Measurements from ENCODE around the gene SLC9A7. TPM values are rescaled to one million over a fixed set of nuclear protein-coding genes. Genes with fewer than 3 reads are reported as not detected.

SLC9A7 gene
- total and polyA plus RNA-seq, 2 experiments from 2014 or later = 2.5 to 15.4 TPM

DNA sequence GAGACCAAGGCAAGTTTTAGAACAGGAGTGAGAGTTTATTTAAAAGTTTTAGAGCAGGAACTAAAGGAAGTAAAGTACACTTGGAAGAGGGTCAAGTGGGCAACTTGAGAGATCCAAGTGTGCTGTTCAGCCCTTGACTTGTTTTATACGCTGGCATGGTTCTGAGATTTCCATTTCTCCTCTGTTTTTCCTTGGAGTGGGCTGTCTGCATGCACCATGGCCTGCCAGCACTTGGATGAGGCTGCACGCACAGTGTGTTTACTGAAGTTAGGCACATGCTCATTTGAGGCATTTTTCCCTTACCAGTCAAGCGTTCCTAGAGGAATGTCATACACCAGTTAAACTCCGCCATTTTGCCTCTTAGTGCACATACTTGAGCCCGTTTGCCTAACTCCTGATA, 205.0 kb downstream of the SLC9A7 start:
- DNase-seq (ENCODE audit: low spot score) (no peak), ATAC-seq (no peak)
- H3K36me3 ChIP-seq (ENCODE audit: insufficient read depth) = 0 out of 2 replicates have a peak, but pooled peaks cover 1% of the 10 kb centered on the region
- peaks cover 3% of the 10 kb centered on the region; the same call in 1 of the 2 replicates for H3K79me2 ChIP-seq (replicated peaks; ENCODE audit: insufficient read depth)
- no peak overlapping the region for H2AFZ ChIP-seq
- no peaks in the 10 kb centered on the region for H4K20me1 ChIP-seq (replicated peaks; ENCODE audit: insufficient read depth)
- H3K27me3 ChIP-seq (ENCODE audit: insufficient read depth) = no peaks in the 10 kb centered on the region
- H3K4me2 ChIP-seq = no peak overlapping the region
- TF ChIP-seq JUNB (IDR thresholded peaks at IDR 0.05; ENCODE audit: unreplicated experiment) (no peak), ZNF114 (CRISPR knock-in tag; IDR thresholded peaks at IDR 0.05) (no peak), NANOG (IDR thresholded peaks at IDR 0.05; ENCODE audit: borderline replicate concordance) (no peak), EZH2phosphoT487 (IDR thresholded peaks at IDR 0.05; ENCODE audit: unreplicated experiment) (no peak), POLR2AphosphoS5 (IDR thresholded peaks at IDR 0.05; ENCODE audit: low read depth) (no peak), EZH2 (IDR thresholded peaks at IDR 0.05; ENCODE audit: low read depth, unreplicated experiment) (no peak), CREB1 (CRISPR knock-in tag; IDR thresholded peaks at IDR 0.05; ENCODE audit: low read depth) (no peak), ZNF331 (CRISPR knock-in tag; IDR thresholded peaks at IDR 0.05; ENCODE audit: low read depth) (no peak), STAT1 (IDR thresholded peaks at IDR 0.05; ENCODE audit: unreplicated experiment) (no peak)
- TF ChIP-seq, protein P1, sequence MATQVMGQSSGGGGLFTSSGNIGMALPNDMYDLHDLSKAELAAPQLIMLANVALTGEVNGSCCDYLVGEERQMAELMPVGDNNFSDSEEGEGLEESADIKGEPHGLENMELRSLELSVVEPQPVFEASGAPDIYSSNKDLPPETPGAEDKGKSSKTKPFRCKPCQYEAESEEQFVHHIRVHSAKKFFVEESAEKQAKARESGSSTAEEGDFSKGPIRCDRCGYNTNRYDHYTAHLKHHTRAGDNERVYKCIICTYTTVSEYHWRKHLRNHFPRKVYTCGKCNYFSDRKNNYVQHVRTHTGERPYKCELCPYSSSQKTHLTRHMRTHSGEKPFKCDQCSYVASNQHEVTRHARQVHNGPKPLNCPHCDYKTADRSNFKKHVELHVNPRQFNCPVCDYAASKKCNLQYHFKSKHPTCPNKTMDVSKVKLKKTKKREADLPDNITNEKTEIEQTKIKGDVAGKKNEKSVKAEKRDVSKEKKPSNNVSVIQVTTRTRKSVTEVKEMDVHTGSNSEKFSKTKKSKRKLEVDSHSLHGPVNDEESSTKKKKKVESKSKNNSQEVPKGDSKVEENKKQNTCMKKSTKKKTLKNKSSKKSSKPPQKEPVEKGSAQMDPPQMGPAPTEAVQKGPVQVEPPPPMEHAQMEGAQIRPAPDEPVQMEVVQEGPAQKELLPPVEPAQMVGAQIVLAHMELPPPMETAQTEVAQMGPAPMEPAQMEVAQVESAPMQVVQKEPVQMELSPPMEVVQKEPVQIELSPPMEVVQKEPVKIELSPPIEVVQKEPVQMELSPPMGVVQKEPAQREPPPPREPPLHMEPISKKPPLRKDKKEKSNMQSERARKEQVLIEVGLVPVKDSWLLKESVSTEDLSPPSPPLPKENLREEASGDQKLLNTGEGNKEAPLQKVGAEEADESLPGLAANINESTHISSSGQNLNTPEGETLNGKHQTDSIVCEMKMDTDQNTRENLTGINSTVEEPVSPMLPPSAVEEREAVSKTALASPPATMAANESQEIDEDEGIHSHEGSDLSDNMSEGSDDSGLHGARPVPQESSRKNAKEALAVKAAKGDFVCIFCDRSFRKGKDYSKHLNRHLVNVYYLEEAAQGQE (IDR thresholded peaks at IDR 0.05; ENCODE audit: unreplicated experiment) = no peak
- TF ChIP-seq, protein P2, sequence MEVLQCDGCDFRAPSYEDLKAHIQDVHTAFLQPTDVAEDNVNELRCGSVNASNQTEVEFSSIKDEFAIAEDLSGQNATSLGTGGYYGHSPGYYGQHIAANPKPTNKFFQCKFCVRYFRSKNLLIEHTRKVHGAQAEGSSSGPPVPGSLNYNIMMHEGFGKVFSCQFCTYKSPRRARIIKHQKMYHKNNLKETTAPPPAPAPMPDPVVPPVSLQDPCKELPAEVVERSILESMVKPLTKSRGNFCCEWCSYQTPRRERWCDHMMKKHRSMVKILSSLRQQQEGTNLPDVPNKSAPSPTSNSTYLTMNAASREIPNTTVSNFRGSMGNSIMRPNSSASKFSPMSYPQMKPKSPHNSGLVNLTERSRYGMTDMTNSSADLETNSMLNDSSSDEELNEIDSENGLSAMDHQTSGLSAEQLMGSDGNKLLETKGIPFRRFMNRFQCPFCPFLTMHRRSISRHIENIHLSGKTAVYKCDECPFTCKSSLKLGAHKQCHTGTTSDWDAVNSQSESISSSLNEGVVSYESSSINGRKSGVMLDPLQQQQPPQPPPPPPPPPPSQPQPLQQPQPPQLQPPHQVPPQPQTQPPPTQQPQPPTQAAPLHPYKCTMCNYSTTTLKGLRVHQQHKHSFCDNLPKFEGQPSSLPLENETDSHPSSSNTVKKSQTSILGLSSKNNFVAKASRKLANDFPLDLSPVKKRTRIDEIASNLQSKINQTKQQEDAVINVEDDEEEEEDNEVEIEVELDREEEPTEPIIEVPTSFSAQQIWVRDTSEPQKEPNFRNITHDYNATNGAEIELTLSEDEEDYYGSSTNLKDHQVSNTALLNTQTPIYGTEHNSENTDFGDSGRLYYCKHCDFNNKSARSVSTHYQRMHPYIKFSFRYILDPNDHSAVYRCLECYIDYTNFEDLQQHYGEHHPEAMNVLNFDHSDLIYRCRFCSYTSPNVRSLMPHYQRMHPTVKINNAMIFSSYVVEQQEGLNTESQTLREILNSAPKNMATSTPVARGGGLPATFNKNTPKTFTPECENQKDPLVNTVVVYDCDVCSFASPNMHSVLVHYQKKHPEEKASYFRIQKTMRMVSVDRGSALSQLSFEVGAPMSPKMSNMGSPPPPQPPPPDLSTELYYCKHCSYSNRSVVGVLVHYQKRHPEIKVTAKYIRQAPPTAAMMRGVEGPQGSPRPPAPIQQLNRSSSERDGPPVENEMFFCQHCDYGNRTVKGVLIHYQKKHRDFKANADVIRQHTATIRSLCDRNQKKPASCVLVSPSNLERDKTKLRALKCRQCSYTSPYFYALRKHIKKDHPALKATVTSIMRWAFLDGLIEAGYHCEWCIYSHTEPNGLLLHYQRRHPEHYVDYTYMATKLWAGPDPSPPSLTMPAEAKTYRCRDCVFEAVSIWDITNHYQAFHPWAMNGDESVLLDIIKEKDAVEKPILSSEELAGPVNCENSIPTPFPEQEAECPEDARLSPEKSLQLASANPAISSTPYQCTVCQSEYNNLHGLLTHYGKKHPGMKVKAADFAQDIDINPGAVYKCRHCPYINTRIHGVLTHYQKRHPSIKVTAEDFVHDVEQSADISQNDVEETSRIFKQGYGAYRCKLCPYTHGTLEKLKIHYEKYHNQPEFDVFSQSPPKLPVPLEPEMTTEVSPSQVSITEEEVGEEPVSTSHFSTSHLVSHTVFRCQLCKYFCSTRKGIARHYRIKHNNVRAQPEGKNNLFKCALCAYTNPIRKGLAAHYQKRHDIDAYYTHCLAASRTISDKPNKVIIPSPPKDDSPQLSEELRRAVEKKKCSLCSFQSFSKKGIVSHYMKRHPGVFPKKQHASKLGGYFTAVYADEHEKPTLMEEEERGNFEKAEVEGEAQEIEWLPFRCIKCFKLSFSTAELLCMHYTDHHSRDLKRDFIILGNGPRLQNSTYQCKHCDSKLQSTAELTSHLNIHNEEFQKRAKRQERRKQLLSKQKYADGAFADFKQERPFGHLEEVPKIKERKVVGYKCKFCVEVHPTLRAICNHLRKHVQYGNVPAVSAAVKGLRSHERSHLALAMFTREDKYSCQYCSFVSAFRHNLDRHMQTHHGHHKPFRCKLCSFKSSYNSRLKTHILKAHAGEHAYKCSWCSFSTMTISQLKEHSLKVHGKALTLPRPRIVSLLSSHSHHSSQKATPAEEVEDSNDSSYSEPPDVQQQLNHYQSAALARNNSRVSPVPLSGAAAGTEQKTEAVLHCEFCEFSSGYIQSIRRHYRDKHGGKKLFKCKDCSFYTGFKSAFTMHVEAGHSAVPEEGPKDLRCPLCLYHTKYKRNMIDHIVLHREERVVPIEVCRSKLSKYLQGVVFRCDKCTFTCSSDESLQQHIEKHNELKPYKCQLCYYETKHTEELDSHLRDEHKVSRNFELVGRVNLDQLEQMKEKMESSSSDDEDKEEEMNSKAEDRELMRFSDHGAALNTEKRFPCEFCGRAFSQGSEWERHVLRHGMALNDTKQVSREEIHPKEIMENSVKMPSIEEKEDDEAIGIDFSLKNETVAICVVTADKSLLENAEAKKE (CRISPR knock-in tag; IDR thresholded peaks at IDR 0.05) = no peak
- TF ChIP-seq, protein P3, sequence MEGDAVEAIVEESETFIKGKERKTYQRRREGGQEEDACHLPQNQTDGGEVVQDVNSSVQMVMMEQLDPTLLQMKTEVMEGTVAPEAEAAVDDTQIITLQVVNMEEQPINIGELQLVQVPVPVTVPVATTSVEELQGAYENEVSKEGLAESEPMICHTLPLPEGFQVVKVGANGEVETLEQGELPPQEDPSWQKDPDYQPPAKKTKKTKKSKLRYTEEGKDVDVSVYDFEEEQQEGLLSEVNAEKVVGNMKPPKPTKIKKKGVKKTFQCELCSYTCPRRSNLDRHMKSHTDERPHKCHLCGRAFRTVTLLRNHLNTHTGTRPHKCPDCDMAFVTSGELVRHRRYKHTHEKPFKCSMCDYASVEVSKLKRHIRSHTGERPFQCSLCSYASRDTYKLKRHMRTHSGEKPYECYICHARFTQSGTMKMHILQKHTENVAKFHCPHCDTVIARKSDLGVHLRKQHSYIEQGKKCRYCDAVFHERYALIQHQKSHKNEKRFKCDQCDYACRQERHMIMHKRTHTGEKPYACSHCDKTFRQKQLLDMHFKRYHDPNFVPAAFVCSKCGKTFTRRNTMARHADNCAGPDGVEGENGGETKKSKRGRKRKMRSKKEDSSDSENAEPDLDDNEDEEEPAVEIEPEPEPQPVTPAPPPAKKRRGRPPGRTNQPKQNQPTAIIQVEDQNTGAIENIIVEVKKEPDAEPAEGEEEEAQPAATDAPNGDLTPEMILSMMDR (conservative IDR thresholded peaks at IDR 0.05; ENCODE audit: low read depth in 2 of 2) = no peak
- TF ChIP-seq, protein P4, sequence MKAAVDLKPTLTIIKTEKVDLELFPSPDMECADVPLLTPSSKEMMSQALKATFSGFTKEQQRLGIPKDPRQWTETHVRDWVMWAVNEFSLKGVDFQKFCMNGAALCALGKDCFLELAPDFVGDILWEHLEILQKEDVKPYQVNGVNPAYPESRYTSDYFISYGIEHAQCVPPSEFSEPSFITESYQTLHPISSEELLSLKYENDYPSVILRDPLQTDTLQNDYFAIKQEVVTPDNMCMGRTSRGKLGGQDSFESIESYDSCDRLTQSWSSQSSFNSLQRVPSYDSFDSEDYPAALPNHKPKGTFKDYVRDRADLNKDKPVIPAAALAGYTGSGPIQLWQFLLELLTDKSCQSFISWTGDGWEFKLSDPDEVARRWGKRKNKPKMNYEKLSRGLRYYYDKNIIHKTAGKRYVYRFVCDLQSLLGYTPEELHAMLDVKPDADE (IDR thresholded peaks at IDR 0.05) = no peak
- no peak overlapping the region for H3K27ac ChIP-seq (ENCODE audit: low read depth)
- peaks cover 8% of the 10 kb centered on the region for H3K9me3 Mint-ChIP-seq
- H3K27ac Mint-ChIP-seq = no peak overlapping the region
- H3K27me3 Mint-ChIP-seq (ENCODE audit: insufficient read depth, low read depth, poor library complexity) = peaks cover 1% of the 10 kb centered on the region
- H3K36me3 Mint-ChIP-seq (ENCODE audit: low read depth) = peaks cover 29% of the 10 kb centered on the region
- no peaks in the 10 kb centered on the region for H3K9me2 ChIP-seq (ENCODE audit: insufficient read depth)
- no peak overlapping the region for H3K4me3 ChIP-seq
- peaks cover 5% of the 10 kb centered on the region; the same call in 1 of the 2 replicates for H3K4me1 ChIP-seq (ENCODE audit: insufficient read depth)
- peaks cover 11% of the 10 kb centered on the region for H3K4me1 Mint-ChIP-seq
- H3F3A ChIP-seq (replicated peaks; ENCODE audit: low read depth) = no peaks in the 10 kb centered on the region
- no peak overlapping the region for H3K4me3 Mint-ChIP-seq

Measured in GM23338 (cell line).